Adrenal gland (tissue), 12 donors: Measurements from ENCODE around the gene FABP6. TPM values are rescaled to one million over a fixed set of nuclear protein-coding genes. Genes with fewer than 3 reads are reported as not detected.

ENCODE experiments used
- DNase-seq, 7 donors: peaks; one replicate each; pipeline ENCODE4 v3.0.0-alpha.2; 2019 to 2020
- H3K27ac ChIP-seq, 5 donors: fragments of 200-600 bp; sonication (generic) in 4 of 5; 1 replicate in 3 of 5; 2 replicates in 2 of 5; pipeline versions ENCODE4 v1.5.1 to v1.8.0; 2016 to 2020; ENCODE audit warnings: mild to moderate bottlenecking in 1 of 5
- H3K27me3 ChIP-seq: fragments of 200-600 bp; 2 replicates; pipeline ENCODE4 v1.8.0; 2021
- H3K36me3 ChIP-seq, 2 donors: fragments of 200-600 bp; replicated peaks in 1 of 2; 1 replicate in 1 of 2; 2 replicates in 1 of 2; pipeline versions ENCODE4 v1.5.1 to v1.8.0; 2018 to 2022
- H3K4me1 ChIP-seq, 2 donors: fragments of 200-600 bp; replicated peaks in 1 of 2; 1 replicate in 1 of 2; 2 replicates in 1 of 2; pipeline versions ENCODE4 v1.5.1 to v1.8.0; 2018 to 2021
- H3K4me3 ChIP-seq, 4 donors: fragments of 200-600 bp; sonication (generic) in 3 of 4; one replicate each; pipeline ENCODE4 v1.5.1; 2016 to 2018
- H3K9me3 ChIP-seq, 3 donors: fragments of 200-600 bp; sonication (generic) in 1 of 3; replicated peaks in 1 of 3; 1 replicate in 2 of 3; 2 replicates in 1 of 3; pipeline versions ENCODE4 v1.5.1 to v1.8.0; 2016 to 2021
- POLR2A ChIP-seq, 2 donors: fragments of 450-650 bp; IDR thresholded peaks; one replicate each; pipeline ENCODE4 v1.6.1; 2017; ENCODE audit warnings: antibody characterized with exemption in 2 of 2, mild to moderate bottlenecking in 2 of 2, moderate library complexity in 1 of 2
- WGBS, 4 donors: extraction: QIAGEN DNeasy Blood & Tissue Kit in 2 of 4; methylation state at CpG; one replicate each; pipeline versions ENCODE4 v1.1.5 to v1.1.7; 2013 to 2017; 5-methylcytosine and 5-hydroxymethylcytosine counted together
- intact Hi-C, 2 donors: fragments of 100-400 bp; cut with DNase I; formaldehyde crosslinking; loops; one replicate each; pipeline versions ENCODE4 v1.14.1 to v1.15.0; 2022 to 2023
- polyA plus RNA-seq, 3 donors: library from polyadenylated mRNA; stranded (reverse); fragments of 200-250 nt in 2 of 3; fragments of 350-450 nt in 1 of 3; fragmentation: Illumina TruSeq in 1 of 3; extraction: RNeasy Lipid Tissue Mini Kit (QIAGEN cat#74804) in 1 of 3; gene quantifications; one replicate each; pipeline ENCODE4 v1.2.3, GENCODE V29; 2013 to 2014
- total RNA-seq, 9 donors: library from RNA; depleted of rRNA in 4 of 9; stranded (reverse); fragments of >200 nt in 4 of 9; fragments of 120-200 nt in 1 of 9; fragmentation: NEBNext Ultra II Directional in 1 of 9; extraction: Animal tissue kit (Norgen Biotek cat#: 25700) in 1 of 9; gene quantifications; one replicate each; pipeline versions ENCODE4 v1.1.0 to v1.2.4, GENCODE V29; 2013 to 2023
- TF ChIP-seq, protein P1 (sequence below), 6 experiments: fragments of 450-650 bp in 4 of 6; fragments of 200-600 bp in 2 of 6; sonication (generic) in 1 of 6; IDR thresholded peaks; 1 replicate in 5 of 6; 2 replicates in 1 of 6; pipeline versions ENCODE4 v1.5.1 to v1.8.0; 2016 to 2021; ENCODE audit warnings: antibody characterized with exemption in 6 of 6, mild to moderate bottlenecking in 2 of 6, moderate library complexity in 1 of 6
- donor health status: healthy with polysubstance abuse.
- donor health status: Bipolar disorder and iron deficiency.
- donor health status: DM: yes; HTN: yes; CAD: no.
- donor health status: DM: no; HTN: no; CAD: no.
- donor health status: DM: no; HTN: no; CAD: no.
- donor health status: DM: yes; HTN: yes; CAD: no.

Gene FABP6
- total and polyA plus RNA-seq, 12 donors = 0.39 to 29.4 (median 9.4) TPM; not detected in 1

DNA sequence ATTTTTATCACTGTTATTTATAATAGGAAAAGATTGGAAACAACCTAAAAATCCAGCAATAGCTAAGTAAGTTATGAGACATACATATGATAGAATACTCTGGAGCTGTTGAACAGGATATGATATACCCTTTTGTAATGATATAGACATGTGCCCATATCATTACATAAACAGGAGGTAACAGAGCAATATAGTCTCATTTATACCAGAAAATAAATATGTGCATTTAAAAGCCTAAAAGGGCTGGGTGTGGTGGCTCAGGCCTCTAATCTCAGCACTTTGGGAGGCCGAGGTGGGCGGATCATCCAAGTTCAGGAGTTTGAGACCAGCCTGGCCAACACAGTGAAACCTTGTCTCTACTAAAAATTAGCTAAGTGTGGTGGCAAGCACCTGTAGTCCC, 2.3 kb upstream of the FABP6 start:
- Histone ChIP-seq H3K9me3 (no peaks in the 10 kb centered on the region), H3K4me1 (peaks cover 0 to 13% of the 10 kb centered on the region in 2 donors), H3K27ac (no peak overlapping the region), H3K4me3 (no peak overlapping the region), H3K36me3 (no peaks in the 10 kb centered on the region), H3K27me3 (no peaks in the 10 kb centered on the region)
- 94 to 100% (median 95%) methylated on average over 2 of the region's 2 CpGs for WGBS, 4 donors
- no peak for TF ChIP-seq POLR2A (IDR thresholded peaks at IDR 0.05)
- TF ChIP-seq, protein P1, sequence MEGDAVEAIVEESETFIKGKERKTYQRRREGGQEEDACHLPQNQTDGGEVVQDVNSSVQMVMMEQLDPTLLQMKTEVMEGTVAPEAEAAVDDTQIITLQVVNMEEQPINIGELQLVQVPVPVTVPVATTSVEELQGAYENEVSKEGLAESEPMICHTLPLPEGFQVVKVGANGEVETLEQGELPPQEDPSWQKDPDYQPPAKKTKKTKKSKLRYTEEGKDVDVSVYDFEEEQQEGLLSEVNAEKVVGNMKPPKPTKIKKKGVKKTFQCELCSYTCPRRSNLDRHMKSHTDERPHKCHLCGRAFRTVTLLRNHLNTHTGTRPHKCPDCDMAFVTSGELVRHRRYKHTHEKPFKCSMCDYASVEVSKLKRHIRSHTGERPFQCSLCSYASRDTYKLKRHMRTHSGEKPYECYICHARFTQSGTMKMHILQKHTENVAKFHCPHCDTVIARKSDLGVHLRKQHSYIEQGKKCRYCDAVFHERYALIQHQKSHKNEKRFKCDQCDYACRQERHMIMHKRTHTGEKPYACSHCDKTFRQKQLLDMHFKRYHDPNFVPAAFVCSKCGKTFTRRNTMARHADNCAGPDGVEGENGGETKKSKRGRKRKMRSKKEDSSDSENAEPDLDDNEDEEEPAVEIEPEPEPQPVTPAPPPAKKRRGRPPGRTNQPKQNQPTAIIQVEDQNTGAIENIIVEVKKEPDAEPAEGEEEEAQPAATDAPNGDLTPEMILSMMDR (IDR thresholded peaks at IDR 0.05) = no peak
- intact Hi-C loops = no loop called here
- no peak for DNase-seq

DNA sequence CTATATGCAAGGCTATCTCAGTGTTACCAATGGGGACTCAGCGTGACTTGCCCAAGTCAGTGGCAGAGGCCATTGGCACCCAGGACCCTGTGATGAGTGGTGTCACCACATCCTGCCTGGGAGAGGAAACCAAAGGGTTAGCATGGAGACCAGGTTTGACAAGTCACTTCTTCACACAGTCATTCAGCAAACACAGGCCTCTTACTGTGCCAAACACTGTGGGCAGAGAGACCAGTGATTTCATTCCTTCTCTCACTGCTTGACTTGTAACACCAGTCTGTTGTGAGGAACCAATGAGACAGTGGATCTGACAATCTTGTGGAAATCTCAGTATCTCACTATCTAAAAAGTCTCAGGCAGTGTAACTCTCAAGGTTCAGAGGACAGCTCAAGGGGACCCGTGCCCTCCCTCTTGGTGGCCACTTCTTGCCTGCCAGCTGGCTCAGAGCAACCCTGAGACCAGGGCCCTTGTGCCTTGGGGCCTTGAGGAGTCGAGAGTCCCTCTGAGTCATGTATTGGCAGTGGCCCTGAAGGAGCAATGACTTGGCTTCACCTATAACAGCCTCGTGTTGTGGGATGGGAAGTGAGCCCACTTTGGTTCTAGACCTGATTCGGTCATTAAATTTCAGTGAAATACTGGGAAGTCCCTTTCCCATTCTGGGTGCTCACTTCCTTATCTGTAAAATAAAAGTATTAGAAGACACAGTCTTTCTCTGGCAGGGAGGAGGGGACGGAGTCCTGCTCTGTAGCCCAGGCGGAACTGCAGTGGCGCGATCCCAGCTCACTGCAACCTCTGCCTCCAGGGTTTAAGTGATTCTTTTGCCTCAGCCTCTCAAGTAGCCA, 1.6 kb downstream of the FABP6 start:
- intact Hi-C loops = no loop called here
- DNase-seq = peak; percentile 68 to 93 (median 92)
- Histone ChIP-seq H3K4me1 (peaks cover 0 to 13% of the 10 kb centered on the region in 2 donors), H3K9me3 (no peaks in the 10 kb centered on the region), H3K36me3 (no peaks in the 10 kb centered on the region), H3K4me3 (no peak overlapping the region), H3K27me3 (no peaks in the 10 kb centered on the region), H3K27ac (peak overlapping the region in 4 of 5 donors; percentile 23 to 72 (median 44))
- TF ChIP-seq, protein P1 (IDR thresholded peaks at IDR 0.05) = no peak
- TF ChIP-seq POLR2A (IDR thresholded peaks at IDR 0.05) = no peak
- 54 to 66% (median 59%) methylated on average over 7 to 9 of the region's 9 CpGs for WGBS, 4 donors

DNA sequence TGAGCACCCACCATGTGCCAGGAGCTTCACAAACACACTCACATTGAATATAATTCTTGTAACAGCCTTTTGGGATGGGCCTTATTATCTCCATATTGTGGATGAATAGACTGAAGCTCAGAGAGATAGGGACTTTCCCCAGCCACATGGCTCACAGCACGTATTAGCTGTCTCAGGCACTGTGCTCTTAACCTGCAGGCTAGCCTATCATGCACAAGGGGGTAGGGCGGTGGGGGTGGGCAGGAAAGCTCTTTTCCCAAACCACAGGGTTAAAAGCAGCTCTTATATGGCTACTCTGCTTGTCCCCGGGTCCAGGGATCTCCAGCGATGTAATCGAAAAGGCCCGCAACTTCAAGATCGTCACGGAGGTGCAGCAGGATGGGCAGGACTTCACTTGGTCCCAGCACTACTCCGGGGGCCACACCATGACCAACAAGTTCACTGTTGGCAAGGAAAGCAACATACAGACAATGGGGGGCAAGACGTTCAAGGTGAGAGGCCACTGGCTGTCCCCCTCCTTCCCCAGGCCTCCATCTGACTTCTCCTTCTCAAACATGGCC, 2.6 kb downstream of the FABP6 start:
- H3K27me3 ChIP-seq = no peaks in the 10 kb centered on the region
- H3K4me3 ChIP-seq = no peak overlapping the region
- 82 to 91% (median 88%) methylated on average over 10 of the region's 10 CpGs for WGBS, 4 donors
- peak overlapping the region in 3 of 5 donors; percentile 41 to 72 (median 47) for H3K27ac ChIP-seq
- no peaks in the 10 kb centered on the region for H3K36me3 ChIP-seq
- H3K9me3 ChIP-seq = no peaks in the 10 kb centered on the region
- peaks cover 0 to 13% of the 10 kb centered on the region in 2 donors for H3K4me1 ChIP-seq
- no peak for TF ChIP-seq POLR2A (IDR thresholded peaks at IDR 0.05)
- TF ChIP-seq, protein P1 (IDR thresholded peaks at IDR 0.05) = no peak
- no peak for DNase-seq
- intact Hi-C loops = no loop called here

DNA sequence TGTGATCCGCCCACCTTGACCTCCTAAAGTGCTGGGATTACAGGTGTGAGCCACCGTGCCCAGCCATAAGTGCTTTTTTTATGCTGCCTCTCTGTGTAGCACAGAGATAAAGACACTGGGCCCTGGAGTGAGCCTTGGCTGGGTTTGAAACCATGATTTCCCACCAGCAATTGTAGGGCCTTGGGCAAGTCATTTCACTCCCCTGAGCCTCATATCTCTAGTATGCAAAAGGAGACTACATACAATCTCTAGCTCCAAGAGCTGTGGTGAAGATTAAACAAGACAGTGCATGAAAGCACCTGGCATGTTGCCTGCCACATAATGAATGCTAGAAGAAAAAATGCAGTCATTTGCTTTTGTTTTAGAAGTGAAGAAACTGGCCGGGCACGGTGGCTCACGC, 3.9 kb downstream of the FABP6 start:
- Histone ChIP-seq H3K36me3 (no peaks in the 10 kb centered on the region), H3K9me3 (no peaks in the 10 kb centered on the region), H3K4me1 (peaks cover 0 to 13% of the 10 kb centered on the region in 2 donors), H3K27ac (no peak overlapping the region), H3K27me3 (no peaks in the 10 kb centered on the region), H3K4me3 (no peak overlapping the region)
- DNase-seq = peak in 2 of 7 donors; percentile 35 to 40
- intact Hi-C loops = no loop called here
- 63 to 74% (median 72%) methylated on average over 5 of the region's 5 CpGs for WGBS, 4 donors
- TF ChIP-seq, protein P1 (IDR thresholded peaks at IDR 0.05) = no peak
